ENCODE results near the gene USP49.

GRCh38 chr6:41747256-41748101 is 147.7 kb downstream of the USP49 start, which contains the start of gene PGC:
- no peak for TF ChIP-seq CTCF (IDR thresholded peaks at IDR 0.05 in 4 of 5, conservative IDR thresholded peaks at IDR 0.05 in 1 of 5)
- no peak for TF ChIP-seq POLR2A (IDR thresholded peaks at IDR 0.05)
